A673 (cell line): Measurements from ENCODE around the gene H6PD. TPM values are rescaled to one million over a fixed set of nuclear protein-coding genes. Genes with fewer than 3 reads are reported as not detected.
A peak's percentile ranks its signal among the peaks of the same experiment; 100 is the strongest.

Source experiments
- BruUV-seq: library from RNA; stranded (reverse); fragments of 400-500 nt; replicated peaks from 2 replicates; lab custom pipeline; 2021; lab: Mats Ljungman, UMichigan
- CTCF ChIA-PET: fragments of 300-600 bp; sonication (Branson Sonifier 250); formaldehyde crosslinking; loops from one replicate; lab custom pipeline; 2022; ENCODE audit warnings: antibody characterized with exemption; lab: Charles Lee
- POLR2A ChIA-PET: fragments of 300-600 bp; sonication (Branson Sonifier 250); formaldehyde crosslinking; loops from one replicate; lab custom pipeline; 2022; ENCODE audit warnings: antibody characterized with exemption; ENCODE audit not compliant: low non-redundant PET; lab: Charles Lee
- DNase-seq: peaks from one replicate; pipeline ENCODE4 v3.0.0-alpha.2; 2015; ENCODE audit warnings: low spot score
- H3K27ac ChIP-seq: fragments of 200-600 bp; sonication (generic); 2 replicates; pipeline ENCODE4 v1.5.1; 2016; ENCODE audit warnings: mixed run types, low read depth, mild to moderate bottlenecking, mixed read lengths, antibody characterized with exemption, low read length; ENCODE audit not compliant: poor library complexity, severe bottlenecking
- H3K27me3 ChIP-seq: fragments of 200-600 bp; sonication (generic); replicated peaks from 2 replicates; pipeline ENCODE4 v1.6.1; 2017; ENCODE audit warnings: mixed run types, low read depth, mild to moderate bottlenecking, mixed read lengths, antibody characterized with exemption, low read length; ENCODE audit not compliant: insufficient read depth, poor library complexity
- H3K36me3 ChIP-seq: fragments of 200-600 bp; sonication (generic); 2 replicates; pipeline ENCODE4 v1.6.1; 2016; ENCODE audit warnings: mixed run types, mild to moderate bottlenecking, mixed read lengths, antibody characterized with exemption, low read length; ENCODE audit not compliant: insufficient read depth, poor library complexity, severe bottlenecking
- H3K4me1 ChIP-seq: fragments of 200-600 bp; sonication (generic); 2 replicates; pipeline ENCODE4 v1.6.1; 2017; ENCODE audit warnings: mixed run types, mild to moderate bottlenecking, mixed read lengths, antibody characterized with exemption, low read length; ENCODE audit not compliant: insufficient read depth, poor library complexity, severe bottlenecking
- H3K4me3 ChIP-seq: fragments of 200-600 bp; sonication (generic); 2 replicates; pipeline ENCODE4 v1.5.1; 2016; ENCODE audit warnings: low read depth, mixed run types, mild to moderate bottlenecking, mixed read lengths, low read length; ENCODE audit not compliant: poor library complexity, severe bottlenecking
- H3K9me3 ChIP-seq: fragments of 200-600 bp; sonication (generic); 2 replicates; pipeline ENCODE4 v1.6.1; 2016; ENCODE audit warnings: mixed run types, low read depth, mild to moderate bottlenecking, mixed read lengths, antibody characterized with exemption, low read length; ENCODE audit not compliant: poor library complexity, severe bottlenecking
- CTCF ChIP-seq: fragments of 300-800, 200-600 bp; sonication (generic); conservative IDR thresholded peaks from 2 replicates; pipeline ENCODE4 v1.5.1; 2017; ENCODE audit warnings: low read depth, mild to moderate bottlenecking, antibody characterized with exemption, low read length, moderate library complexity, mixed read lengths
- EZH2 ChIP-seq: fragments of 200-600 bp; sonication (generic); IDR thresholded peaks from 2 replicates; pipeline ENCODE4 v1.6.1; 2017; ENCODE audit warnings: borderline replicate concordance, low read depth, mild to moderate bottlenecking, mixed read lengths, antibody characterized with exemption, low read length; ENCODE audit not compliant: poor library complexity, severe bottlenecking
- intact Hi-C: fragments of 100-400 bp; cut with micrococcal nuclease; formaldehyde crosslinking; loops from one replicate; pipeline ENCODE4 v1.10.0; 2022; ENCODE audit not compliant: unreplicated experiment
- total RNA-seq: library from RNA; stranded (reverse); gene quantifications from 2 replicates; pipeline ENCODE4 v1.2.3, GENCODE V29; 2021

The H6PD gene
- total RNA-seq, 1 experiment from 2014 or later, result 6.2 TPM

DNA sequence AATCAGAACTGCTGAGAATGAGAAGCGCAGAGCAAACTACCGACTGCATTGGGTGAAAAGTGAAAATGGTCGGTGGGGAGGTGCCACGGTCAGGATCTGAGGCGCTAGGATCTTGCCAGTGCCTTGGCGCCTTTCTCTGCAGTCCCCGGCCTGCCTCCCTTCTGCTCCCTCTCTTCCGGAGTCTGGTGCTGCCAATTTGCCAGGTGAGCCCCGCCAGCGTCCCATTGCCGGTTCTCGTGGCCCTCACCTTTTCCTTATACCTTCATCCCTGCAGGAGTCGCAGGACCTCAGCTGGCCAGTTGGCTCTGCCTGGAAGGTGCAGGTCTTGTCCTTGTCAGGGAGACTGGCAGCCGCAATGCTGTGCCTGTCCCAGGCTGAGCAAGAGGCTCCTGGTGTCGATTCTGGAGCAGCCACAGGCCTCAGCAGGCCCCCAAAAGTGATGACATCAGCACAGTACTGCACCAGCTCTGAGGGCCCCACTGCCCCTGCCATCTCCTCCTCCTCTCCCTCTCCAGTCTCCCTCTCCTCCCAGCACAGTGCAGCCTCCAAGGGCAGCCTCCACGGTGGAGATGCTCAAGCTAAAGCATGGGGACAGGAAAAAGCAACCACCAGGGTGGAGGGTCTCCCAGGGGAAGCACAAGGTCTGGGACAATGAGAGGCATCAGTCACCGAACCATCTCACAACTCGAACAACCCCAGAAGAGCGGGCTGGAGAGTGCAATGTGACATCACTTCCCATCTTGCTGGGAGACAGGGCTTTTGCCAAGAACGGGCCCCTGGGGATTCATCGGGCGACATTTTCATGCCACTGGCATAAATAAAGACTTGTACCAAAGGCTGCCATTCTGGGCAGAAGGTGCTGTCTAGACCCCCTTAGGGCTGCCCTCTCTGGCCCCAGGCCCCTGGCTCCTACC, 37.1 kb upstream of the H6PD start:
- no peak overlapping the region for H3K4me3 ChIP-seq

GRCh38 chr1:9198538-9199361, 35.8 kb upstream of the H6PD start:
- DNase-seq, result peak; percentile 48
- peak overlapping the region; percentile 6 for H3K4me3 ChIP-seq
- H3K27me3 ChIP-seq, result peaks cover 61% of the 10 kb centered on the region
- POLR2A ChIA-PET, result no interaction called here
- BruUV-seq, result no TSS peak
- H3K36me3 ChIP-seq, result no peaks in the 10 kb centered on the region
- intact Hi-C loops, result no loop called here
- no peak overlapping the region for H3K27ac ChIP-seq
- H3K4me1 ChIP-seq, result peaks cover 12% of the 10 kb centered on the region
- TF ChIP-seq EZH2 (peak; percentile 54), CTCF (peak; percentile 31; the same call in 1 of the 2 replicates)
- CTCF ChIA-PET, result no interaction called here
- no peaks in the 10 kb centered on the region for H3K9me3 ChIP-seq

More for the DNA sequence above, 37.1 kb upstream of the H6PD start:
- intact Hi-C loops, result no loop called here
- Histone ChIP-seq H3K4me1 (peaks cover 12% of the 10 kb centered on the region), H3K27ac (no peak overlapping the region), H3K27me3 (peaks cover 47% of the 10 kb centered on the region), H3K36me3 (no peaks in the 10 kb centered on the region), H3K9me3 (no peaks in the 10 kb centered on the region)
- TF ChIP-seq CTCF, result no peak
- no peak for TF ChIP-seq EZH2
- DNase-seq, result peak; percentile 74
- ChIA-PET CTCF (interaction anchor here (0.6 to 1.7 kb wide), 4 partner anchors 17 to 87 kb away, joined by 4 to 18 read pairs (median 10); no protein-coding TSS in a partner anchor), POLR2A (no interaction called here)
- no TSS peak for BruUV-seq

DNA sequence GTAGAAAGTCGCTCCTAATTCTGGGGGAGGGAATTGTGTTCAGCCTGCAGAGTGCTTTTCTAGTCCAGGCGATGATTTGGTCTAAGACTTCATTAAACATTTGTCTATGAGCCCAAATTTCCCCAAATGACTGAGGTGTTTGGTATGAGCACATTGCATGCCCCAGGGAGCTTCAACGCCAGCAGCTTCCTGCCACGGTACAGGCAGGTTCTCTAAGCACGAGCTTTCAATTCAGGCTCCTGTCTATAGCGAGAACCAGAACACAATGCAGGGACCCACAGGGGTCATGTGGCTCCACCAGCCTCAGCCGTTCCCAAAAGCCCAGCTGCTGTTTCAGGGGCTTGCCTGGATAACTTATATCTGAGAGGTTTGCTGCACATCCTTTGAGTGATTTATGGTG, 34.1 kb upstream of the H6PD start:
- TF ChIP-seq EZH2, result no peak
- no peak for TF ChIP-seq CTCF
- H3K9me3 ChIP-seq, result no peaks in the 10 kb centered on the region
- DNase-seq, result no peak
- no peaks in the 10 kb centered on the region for H3K36me3 ChIP-seq
- peaks cover 12% of the 10 kb centered on the region for H3K4me1 ChIP-seq
- BruUV-seq, result no TSS peak
- intact Hi-C loops, result no loop called here
- no peak overlapping the region for H3K4me3 ChIP-seq
- peaks cover 72% of the 10 kb centered on the region for H3K27me3 ChIP-seq
- no peak overlapping the region for H3K27ac ChIP-seq
- ChIA-PET CTCF (interaction anchor here (0.6 to 1.4 kb wide), 2 partner anchors 19 to 163 kb away, joined by 3 read pairs; no protein-coding TSS in a partner anchor), POLR2A (interaction anchor here (0.5 kb wide), 1 partner anchor 8 kb away, joined by 9 read pairs; no protein-coding TSS in a partner anchor)
